Esophagus muscularis mucosa (tissue), 4 donors: ENCODE results near the gene CDCA5.

Experiments used
- CTCF ChIP-seq, 3 experiments: fragments of 200-600 bp in 2 of 3; fragments of 450-650 bp in 1 of 3; sonication (generic) in 2 of 3; IDR thresholded peaks; one replicate each; pipeline ENCODE4 v1.5.1; 2017 to 2019; ENCODE audit warnings: antibody characterized with exemption in 3 of 3, mild to moderate bottlenecking in 2 of 3, moderate library complexity in 1 of 3
- EP300 ChIP-seq: sonication (generic); formaldehyde crosslinking; IDR thresholded peaks from one replicate; pipeline ENCODE4 v1.6.1; 2017; ENCODE audit warnings: antibody characterized with exemption
- POLR2A ChIP-seq: fragments of 450-650 bp; IDR thresholded peaks from one replicate; pipeline ENCODE4 v1.6.1; 2017; ENCODE audit warnings: antibody characterized with exemption, moderate library complexity, mild to moderate bottlenecking, low read depth
- POLR2AphosphoS5 ChIP-seq, 2 donors: sonication (generic); formaldehyde crosslinking; IDR thresholded peaks; one replicate each; pipeline ENCODE4 v1.6.1; 2017; ENCODE audit warnings: antibody characterized with exemption in 2 of 2

- TF ChIP-seq CTCF (IDR thresholded peaks at IDR 0.05): no peak
- no peak for TF ChIP-seq POLR2A
- TF ChIP-seq POLR2AphosphoS5 (IDR thresholded peaks at IDR 0.05): no peak
- no peak for TF ChIP-seq EP300
Observed at GRCh38 chr11:65113361-65113756, 29.5 kb upstream of the CDCA5 start.
